Retinal pigment epithelial cell (primary cell): ENCODE results near the gene MTA1.

ENCODE experiments used
- DNase-seq: peaks from one replicate; pipeline ENCODE4 v3.0.0-alpha.2; 2010; ENCODE audit warnings: low read depth
- H3K4me3 ChIP-seq: 2 replicates; pipeline ENCODE4 v1.5.1; 2011; ENCODE audit warnings: mild to moderate bottlenecking, low read length, control low read depth, moderate library complexity
- CTCF ChIP-seq: conservative IDR thresholded peaks from 2 replicates; pipeline ENCODE4 v1.5.1; 2011; ENCODE audit warnings: low read depth, low read length, control low read depth, inconsistent platforms

The MTA1 gene

GRCh38 chr14:105392131-105393090 lies 27.2 kb upstream of the MTA1 start:
- DNase-seq, result no peak
- no peak overlapping the region for H3K4me3 ChIP-seq
- TF ChIP-seq CTCF, result no peak

- DNase-seq, result no peak
- no peak overlapping the region for H3K4me3 ChIP-seq
- TF ChIP-seq CTCF, result no peak
Measured at GRCh38 chr14:105393151-105393550, 26.5 kb upstream of the MTA1 start.

- no peak for DNase-seq
- no peak for TF ChIP-seq CTCF
- H3K4me3 ChIP-seq, result no peak overlapping the region
Measured at GRCh38 chr14:105394714-105395537, 24.7 kb upstream of the MTA1 start.

GRCh38 chr14:105395538-105395854 lies 24.1 kb upstream of the MTA1 start:
- H3K4me3 ChIP-seq, result no peak overlapping the region
- no peak for TF ChIP-seq CTCF
- no peak for DNase-seq

GRCh38 chr14:105397350-105397931 lies 22.2 kb upstream of the MTA1 start:
- TF ChIP-seq CTCF, result no peak
- DNase-seq, result no peak
- peak overlapping the region; percentile 57 for H3K4me3 ChIP-seq

- TF ChIP-seq CTCF, result no peak
- peak within 1 kb of the TSS; percentile 57 for H3K4me3 ChIP-seq
- DNase-seq, result peak; percentile 21
Measured at GRCh38 chr14:105398044-105398725, 21.4 kb upstream of the MTA1 start, which contains the start of gene TEX22. Gene TEX22, plus strand, starts transcription at chr14:105398538. Its CDS starts 803 bp downstream, at chr14:105399341.
